DMS79 treated with DMSO at 0.1 percent for 48 hours (cell line): ENCODE measurements around the gene IMPA2.
A peak's percentile ranks its signal among the peaks of the same experiment; 100 is the strongest.

Source experiments
- DNase-seq: peaks from one replicate; lab custom pipeline; 2025; lab: John Stamatoyannopoulos, UW

Gene IMPA2

GRCh38 chr18:11989966-11990380 lies 8.7 kb downstream of the IMPA2 start:
- DNase-seq: no peak

GRCh38 chr18:11990539-11990938 lies 9.2 kb downstream of the IMPA2 start:
- DNase-seq: no peak

- DNase-seq: no peak
These were observed 9.9 kb downstream of the IMPA2 start for GRCh38 chr18:11991021-11991795.

- no peak for DNase-seq
These were observed 10.9 kb downstream of the IMPA2 start for GRCh38 chr18:11992096-11992790.

- DNase-seq: no peak
These were observed 12.1 kb downstream of the IMPA2 start for GRCh38 chr18:11993264-11993916.

GRCh38 chr18:11994336-11994702 lies 13.0 kb downstream of the IMPA2 start:
- DNase-seq: no peak

- no peak for DNase-seq
These were observed 13.6 kb downstream of the IMPA2 start for GRCh38 chr18:11994703-11995444.

- peak; percentile 15 for DNase-seq
These were observed 14.3 kb downstream of the IMPA2 start for GRCh38 chr18:11995445-11996189.

- DNase-seq: no peak
These were observed 15.0 kb downstream of the IMPA2 start for GRCh38 chr18:11996190-11996754.

GRCh38 chr18:11996907-11997306 lies 15.6 kb downstream of the IMPA2 start:
- DNase-seq: no peak

- no peak for DNase-seq
These were observed 16.2 kb downstream of the IMPA2 start for GRCh38 chr18:11997466-11997865.

GRCh38 chr18:11998193-11998592 lies 16.9 kb downstream of the IMPA2 start:
- DNase-seq: no peak

GRCh38 chr18:11999429-11999828 lies 18.1 kb downstream of the IMPA2 start:
- no peak for DNase-seq

- DNase-seq: no peak
These were observed 18.9 kb downstream of the IMPA2 start for GRCh38 chr18:12000072-12000659.

- DNase-seq: no peak
These were observed 20.1 kb downstream of the IMPA2 start for GRCh38 chr18:12001421-12001820.

GRCh38 chr18:12003894-12004293 lies 22.6 kb downstream of the IMPA2 start:
- no peak for DNase-seq

- no peak for DNase-seq
These were observed 24.5 kb downstream of the IMPA2 start for GRCh38 chr18:12005538-12006487.

GRCh38 chr18:12006488-12006840 lies 25.2 kb downstream of the IMPA2 start:
- no peak for DNase-seq

- DNase-seq: no peak
These were observed 25.8 kb downstream of the IMPA2 start for GRCh38 chr18:12007063-12007462.
